ENCODE measurements around the gene CTNNBL1.

GRCh38 chr20:37725855-37726254 lies 32.0 kb downstream of the CTNNBL1 start:
- no peak for TF ChIP-seq ZNF274 (IDR thresholded peaks at IDR 0.05; ENCODE audit: low read depth, low read length)
- no peak for TF ChIP-seq YY1 (IDR thresholded peaks at IDR 0.05; ENCODE audit: insufficient read depth, insufficient read length)

All from NT2/D1 (cell line).